GM19043 (cell line): ENCODE results near the gene GATAD2B.

Experiments
- ATAC-seq: cut with Tn5 transposase; IDR thresholded peaks from one replicate; pipeline ENCODE4 v1.9.1; 2021; ENCODE audit warnings: low read depth; ENCODE audit not compliant: unreplicated experiment

GATAD2B gene

GRCh38 chr1:153922972-153923925 lies at the start of gene GATAD2B:
Gene GATAD2B, minus strand, starts transcription at chr1:153922972. Its CDS starts 94,625 bp downstream, at chr1:153828347.
- peak; percentile 93 for ATAC-seq

- ATAC-seq = no peak
Observed at GRCh38 chr1:153970346-153970745, 47.6 kb upstream of the GATAD2B start.

GRCh38 chr1:153968972-153969371 lies 46.2 kb upstream of the GATAD2B start:
- no peak for ATAC-seq

- no peak for ATAC-seq
Observed at GRCh38 chr1:153968408-153968807, 45.6 kb upstream of the GATAD2B start.

GRCh38 chr1:153968000-153968363 lies 45.2 kb upstream of the GATAD2B start:
- ATAC-seq = no peak

- ATAC-seq = peak; percentile 80
Observed at GRCh38 chr1:153967107-153967999, 44.6 kb upstream of the GATAD2B start, which contains the start of gene CREB3L4. Gene CREB3L4, plus strand, starts transcription at chr1:153967902. Its CDS starts 624 bp downstream, at chr1:153968526.

GRCh38 chr1:153963850-153964331 lies 41.1 kb upstream of the GATAD2B start:
- ATAC-seq = no peak

- peak; percentile 46 for ATAC-seq
Observed at GRCh38 chr1:153963030-153963849, 40.5 kb upstream of the GATAD2B start, which contains the start of gene SLC39A1. Gene SLC39A1, minus strand, starts transcription at chr1:153963537. Its CDS starts 822 bp downstream, at chr1:153962715.

- ATAC-seq = no peak
Observed at GRCh38 chr1:153962088-153963029, 39.6 kb upstream of the GATAD2B start.

GRCh38 chr1:153961421-153961820 lies 38.6 kb upstream of the GATAD2B start:
- no peak for ATAC-seq

- no peak for ATAC-seq
Observed at GRCh38 chr1:153960206-153960605, 37.4 kb upstream of the GATAD2B start.

- no peak for ATAC-seq
Observed at GRCh38 chr1:153959454-153959853, 36.7 kb upstream of the GATAD2B start.

- no peak for ATAC-seq
Observed at GRCh38 chr1:153958961-153959260, 36.1 kb upstream of the GATAD2B start.

- peak; percentile 76 for ATAC-seq
Observed at GRCh38 chr1:153958111-153958960, 35.6 kb upstream of the GATAD2B start, which contains the start of gene CRTC2. Gene CRTC2, minus strand, starts transcription at chr1:153958612. Its CDS starts 115 bp downstream, at chr1:153958497.

GRCh38 chr1:153957744-153958110 lies 35.0 kb upstream of the GATAD2B start:
- no peak for ATAC-seq

- ATAC-seq = no peak
Observed at GRCh38 chr1:153956997-153957715, 34.4 kb upstream of the GATAD2B start.

GRCh38 chr1:153954826-153955225 lies 32.1 kb upstream of the GATAD2B start:
- no peak for ATAC-seq
